ENCODE measurements around the gene KIF26B.

DNA sequence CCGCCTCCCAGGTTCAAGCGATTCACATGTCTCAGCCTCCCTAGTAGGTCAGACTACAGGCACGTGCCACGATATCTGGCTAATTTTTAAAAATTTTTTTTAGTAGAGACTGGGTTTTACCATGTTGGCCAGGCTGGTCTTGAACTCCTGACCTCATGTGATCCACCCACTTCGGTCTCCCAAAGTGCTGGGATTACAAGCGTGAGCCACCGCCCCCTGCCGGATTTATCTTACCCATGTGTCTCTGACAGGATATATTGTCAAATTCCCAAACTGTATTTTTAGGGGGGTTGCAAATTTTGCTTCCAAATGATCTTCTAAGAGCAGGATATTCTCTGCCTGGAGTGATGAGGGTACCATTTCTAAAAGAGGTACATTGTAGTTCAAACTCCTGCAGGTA is 74.3 kb downstream of the KIF26B start:
- TF ChIP-seq, protein P1, sequence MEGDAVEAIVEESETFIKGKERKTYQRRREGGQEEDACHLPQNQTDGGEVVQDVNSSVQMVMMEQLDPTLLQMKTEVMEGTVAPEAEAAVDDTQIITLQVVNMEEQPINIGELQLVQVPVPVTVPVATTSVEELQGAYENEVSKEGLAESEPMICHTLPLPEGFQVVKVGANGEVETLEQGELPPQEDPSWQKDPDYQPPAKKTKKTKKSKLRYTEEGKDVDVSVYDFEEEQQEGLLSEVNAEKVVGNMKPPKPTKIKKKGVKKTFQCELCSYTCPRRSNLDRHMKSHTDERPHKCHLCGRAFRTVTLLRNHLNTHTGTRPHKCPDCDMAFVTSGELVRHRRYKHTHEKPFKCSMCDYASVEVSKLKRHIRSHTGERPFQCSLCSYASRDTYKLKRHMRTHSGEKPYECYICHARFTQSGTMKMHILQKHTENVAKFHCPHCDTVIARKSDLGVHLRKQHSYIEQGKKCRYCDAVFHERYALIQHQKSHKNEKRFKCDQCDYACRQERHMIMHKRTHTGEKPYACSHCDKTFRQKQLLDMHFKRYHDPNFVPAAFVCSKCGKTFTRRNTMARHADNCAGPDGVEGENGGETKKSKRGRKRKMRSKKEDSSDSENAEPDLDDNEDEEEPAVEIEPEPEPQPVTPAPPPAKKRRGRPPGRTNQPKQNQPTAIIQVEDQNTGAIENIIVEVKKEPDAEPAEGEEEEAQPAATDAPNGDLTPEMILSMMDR (IDR thresholded peaks at IDR 0.05; ENCODE audit: insufficient read depth, low read length, poor library complexity, severe bottlenecking): no peak
- TF ChIP-seq EZH2phosphoT487 (conservative IDR thresholded peaks at IDR 0.05; ENCODE audit: low read length): no peak

Data from SU-DHL-6 (cell line).